Heart left ventricle (tissue), 16 donors: ENCODE results near the gene RIPK1. TPM values are rescaled to one million over a fixed set of nuclear protein-coding genes. Genes with fewer than 3 reads are reported as not detected.
A peak's percentile ranks its signal among the peaks of the same experiment; 100 is the strongest.

Experiments
- ATAC-seq, 4 donors: fragments of 200-7000 bp; cut with Tn5 transposase; one replicate each; pipeline ENCODE4 v1.9.1; 2020 to 2022; ENCODE audit warnings: moderate library complexity in 4 of 4, mild to moderate bottlenecking in 3 of 4, moderate number of reproducible peaks in 1 of 4
- DNase-seq, 5 donors: peaks; one replicate each; pipeline ENCODE4 v3.0.0-alpha.2; 2020
- H3K27ac ChIP-seq, 12 donors: fragments of 200-600 bp; sonication (generic) in 4 of 12; one replicate each; pipeline versions ENCODE4 v1.5.0 to v1.8.0; 2016 to 2022; ENCODE audit warnings: mild to moderate bottlenecking in 2 of 12
- H3K27me3 ChIP-seq, 9 donors: fragments of 200-600 bp; sonication (generic) in 2 of 9; one replicate each; pipeline versions ENCODE4 v1.5.1 to v1.8.0; 2016 to 2022; ENCODE audit warnings: mild to moderate bottlenecking in 3 of 9
- H3K36me3 ChIP-seq, 9 donors: fragments of 200-600 bp; sonication (generic) in 2 of 9; one replicate each; pipeline versions ENCODE4 v1.5.0 to v1.8.0; 2018 to 2022; ENCODE audit warnings: mild to moderate bottlenecking in 2 of 9
- H3K4me1 ChIP-seq, 12 donors: fragments of 200-600 bp; sonication (generic) in 4 of 12; one replicate each; pipeline versions ENCODE4 v1.5.0 to v1.8.0; 2016 to 2022; ENCODE audit warnings: mild to moderate bottlenecking in 3 of 12
- H3K4me3 ChIP-seq, 12 donors: fragments of 200-600 bp; sonication (generic) in 4 of 12; one replicate each; pipeline versions ENCODE4 v1.5.0 to v1.8.0; 2017 to 2022; ENCODE audit warnings: mild to moderate bottlenecking in 9 of 12, moderate library complexity in 4 of 12
- H3K9me3 ChIP-seq, 12 donors: fragments of 200-600 bp; sonication (generic) in 4 of 12; one replicate each; pipeline versions ENCODE4 v1.5.0 to v1.8.0; 2016 to 2022; ENCODE audit warnings: mild to moderate bottlenecking in 1 of 12
- POLR2A ChIP-seq, 2 donors: fragments of 450-650 bp; IDR thresholded peaks; one replicate each; pipeline ENCODE4 v1.6.1; 2017; ENCODE audit warnings: antibody characterized with exemption in 2 of 2, mild to moderate bottlenecking in 2 of 2, moderate library complexity in 2 of 2
- WGBS, 4 donors: extraction: QIAGEN DNeasy Blood & Tissue Kit in 2 of 4; methylation state at CpG; one replicate each; pipeline versions ENCODE4 v1.1.5 to v1.1.7; 2013 to 2018; 5-methylcytosine and 5-hydroxymethylcytosine counted together
- intact Hi-C, 10 donors: fragments of 100-400 bp; cut with DNase I; formaldehyde crosslinking; loops; one replicate each; pipeline versions ENCODE4 v1.11.1 to v1.14.2; 2022
- polyA plus RNA-seq, 2 donors: library from polyadenylated mRNA; stranded (reverse); fragments of 200-250 nt; gene quantifications; one replicate each; pipeline ENCODE4 v1.2.3, GENCODE V29; 2013
- total RNA-seq, 9 donors: library from RNA; depleted of rRNA in 2 of 9; stranded (reverse); fragments of >200 nt in 2 of 9; fragmentation: NEBNext Ultra II Directional in 3 of 9; extraction: Animal tissue kit (Norgen Biotek cat#: 25700) in 3 of 9; gene quantifications; one replicate each; pipeline versions ENCODE4 v1.1.0 to v1.2.4, GENCODE V29; 2016 to 2023
- TF ChIP-seq, protein P1 (sequence below), 12 donors: fragments of 200-600 bp; sonication (generic) in 4 of 12; IDR thresholded peaks; one replicate each; pipeline versions ENCODE4 v1.5.0 to v1.8.0; 2018 to 2022; ENCODE audit warnings: antibody characterized with exemption in 12 of 12, mild to moderate bottlenecking in 5 of 12
- donor health status: ischemic (EF 13 %, LVEDD 7.1; RV severe dilation, severe dysfunction).
- donor health status: healthy with polysubstance abuse.
- donor health status: DM: no; HTN: yes; CAD: no.
- donor health status: DM: no; HTN: no; CAD: no.
- donor health status: ischemic (EF 25% LVEDD 6.9; RV normal size, moderate dysfunction).
- donor health status: ischemic (EF 25% LVEDD 5.7; RV mildly dilated, moderate dysfunction).
- donor health status: healthy.
- donor health status: DM: yes; HTN: yes; CAD: no.
- donor health status: ischemic (EF 35%, LVEDD 5.7; RV mildly dilated, moderate dysfunction).
- donor health status: nonischemic (EF 11% LVEDD 7.7; RV severe dilation, severe dysfunction).
- donor health status: DM: yes; HTN: yes; CAD: no.
- donor health status: PGD.
- donor health status: ischemic (EF 29% LVEDD 5.4; RV normal size, mild dysfunction).
- donor health status: nonischemic (EF 23%, LVEDD 6.1; RV moderate dilation, normal function).

The RIPK1 gene
- total and polyA plus RNA-seq, 11 donors = 5.3 to 16.3 (median 7.1) TPM

DNA sequence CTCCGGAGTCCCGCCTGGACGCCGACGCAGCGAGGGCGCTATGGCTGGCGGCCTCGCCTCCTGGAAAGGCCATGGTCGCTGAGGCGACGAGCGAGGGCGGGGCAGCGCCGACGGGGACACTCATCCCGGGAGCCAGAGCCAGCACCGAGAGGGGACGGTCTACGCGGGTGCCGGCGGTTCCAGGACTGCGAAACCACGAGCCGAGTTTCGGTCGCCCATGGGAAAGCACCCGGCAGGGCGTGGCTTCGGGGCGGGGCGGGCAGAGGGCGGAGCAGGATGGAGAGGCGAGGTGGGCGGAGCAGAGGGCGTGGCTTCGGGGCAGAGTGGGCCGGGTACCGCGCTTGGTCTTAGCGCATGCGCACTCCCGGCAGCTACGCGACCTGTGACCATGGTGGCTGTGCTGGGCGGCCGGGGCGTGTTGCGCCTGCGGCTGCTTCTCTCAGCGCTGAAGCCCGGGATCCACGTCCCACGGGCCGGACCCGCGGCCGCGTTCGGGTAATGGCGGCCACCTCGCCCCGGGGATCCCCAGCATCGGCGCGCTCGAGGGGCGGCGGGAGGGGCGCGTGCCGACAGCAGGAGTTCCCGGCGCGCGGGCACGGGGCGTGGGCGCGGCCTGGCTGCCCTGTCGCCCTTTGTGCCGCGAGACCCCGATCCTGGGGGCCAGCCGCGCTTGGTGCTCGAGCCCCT, 50.2 kb downstream of the RIPK1 start, which contains the start of gene BPHL:
BPHL (plus strand) TSS at position 359 of the 687 bp plus-strand sequence; CDS start at position 389, 30 bp downstream.
- ATAC-seq (peak; percentile 97 to 99 (median 98)), DNase-seq (peak; percentile 98 to 100 (median 98))
- Histone ChIP-seq H3K4me3 (peak within 1 kb of the TSS; percentile 62 to 94 (median 80)), H3K27me3 (no peaks in the 10 kb centered on the region), H3K27ac (peak within 1 kb of the TSS; percentile 77 to 95 (median 92)), H3K36me3 (peaks cover 0 to 25% (median 20%) of the 10 kb centered on the region in 9 donors), H3K4me1 (peaks cover 0 to 18% (median 9%) of the 10 kb centered on the region in 12 donors), H3K9me3 (no peaks in the 10 kb centered on the region)
- 0 to 1% (median 1%) methylated on average over 59 to 89 of the region's 89 CpGs for WGBS, 4 donors
- intact Hi-C loops = no loop called here
- TF ChIP-seq, protein P1, sequence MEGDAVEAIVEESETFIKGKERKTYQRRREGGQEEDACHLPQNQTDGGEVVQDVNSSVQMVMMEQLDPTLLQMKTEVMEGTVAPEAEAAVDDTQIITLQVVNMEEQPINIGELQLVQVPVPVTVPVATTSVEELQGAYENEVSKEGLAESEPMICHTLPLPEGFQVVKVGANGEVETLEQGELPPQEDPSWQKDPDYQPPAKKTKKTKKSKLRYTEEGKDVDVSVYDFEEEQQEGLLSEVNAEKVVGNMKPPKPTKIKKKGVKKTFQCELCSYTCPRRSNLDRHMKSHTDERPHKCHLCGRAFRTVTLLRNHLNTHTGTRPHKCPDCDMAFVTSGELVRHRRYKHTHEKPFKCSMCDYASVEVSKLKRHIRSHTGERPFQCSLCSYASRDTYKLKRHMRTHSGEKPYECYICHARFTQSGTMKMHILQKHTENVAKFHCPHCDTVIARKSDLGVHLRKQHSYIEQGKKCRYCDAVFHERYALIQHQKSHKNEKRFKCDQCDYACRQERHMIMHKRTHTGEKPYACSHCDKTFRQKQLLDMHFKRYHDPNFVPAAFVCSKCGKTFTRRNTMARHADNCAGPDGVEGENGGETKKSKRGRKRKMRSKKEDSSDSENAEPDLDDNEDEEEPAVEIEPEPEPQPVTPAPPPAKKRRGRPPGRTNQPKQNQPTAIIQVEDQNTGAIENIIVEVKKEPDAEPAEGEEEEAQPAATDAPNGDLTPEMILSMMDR (IDR thresholded peaks at IDR 0.05) = peak in 1 of 12 donors; percentile 12
- peak in 1 of 2 donors; percentile 88 for TF ChIP-seq POLR2A (IDR thresholded peaks at IDR 0.05)

DNA sequence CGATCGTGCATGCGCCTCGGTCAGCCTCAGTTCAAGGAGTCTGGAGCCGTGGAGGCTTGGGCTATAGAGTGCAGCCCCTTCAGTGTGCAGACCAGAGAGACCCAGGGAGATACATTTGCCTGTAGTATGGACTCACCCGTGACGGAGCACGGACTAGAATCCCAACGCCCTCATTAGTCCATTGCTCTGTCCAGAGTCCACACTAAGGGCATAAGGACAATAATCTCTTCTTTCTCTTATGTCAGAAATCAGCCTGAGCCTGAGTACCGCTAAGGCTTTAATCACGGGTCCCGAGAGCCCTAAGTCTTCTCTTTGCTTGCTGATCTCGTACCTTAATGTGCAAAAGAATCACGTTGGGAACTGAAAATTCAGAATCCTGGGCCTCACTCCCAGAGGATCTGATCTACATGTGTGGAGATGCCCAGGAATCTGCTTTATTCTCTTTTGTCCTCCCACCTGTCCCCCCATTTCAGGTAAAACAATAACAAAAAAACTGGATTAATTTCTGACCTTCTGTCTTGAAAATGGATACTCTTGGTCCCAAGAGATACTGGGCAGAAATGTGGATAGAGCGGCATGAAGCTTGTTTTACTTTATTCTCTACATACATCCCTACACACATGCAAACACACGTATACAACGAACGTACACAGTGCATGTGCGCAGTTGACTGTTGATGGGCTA, 50.9 kb downstream of the RIPK1 start:
- TF ChIP-seq, protein P1 (IDR thresholded peaks at IDR 0.05) = no peak
- no peak for TF ChIP-seq POLR2A (IDR thresholded peaks at IDR 0.05)
- WGBS, 4 donors = 24 to 25% (median 24%) methylated on average over 19 of the region's 19 CpGs
- Histone ChIP-seq H3K4me1 (peaks cover 0 to 18% (median 9%) of the 10 kb centered on the region in 12 donors), H3K27ac (peak overlapping the region; percentile 77 to 95 (median 92)), H3K27me3 (no peaks in the 10 kb centered on the region), H3K36me3 (peaks cover 0 to 18% (median 13%) of the 10 kb centered on the region in 9 donors), H3K4me3 (peak overlapping the region; percentile 62 to 94 (median 80)), H3K9me3 (no peaks in the 10 kb centered on the region)
- DNase-seq (no peak), ATAC-seq (peak in 2 of 4 donors; percentile 43 to 46)
- intact Hi-C loops = no loop called here

DNA sequence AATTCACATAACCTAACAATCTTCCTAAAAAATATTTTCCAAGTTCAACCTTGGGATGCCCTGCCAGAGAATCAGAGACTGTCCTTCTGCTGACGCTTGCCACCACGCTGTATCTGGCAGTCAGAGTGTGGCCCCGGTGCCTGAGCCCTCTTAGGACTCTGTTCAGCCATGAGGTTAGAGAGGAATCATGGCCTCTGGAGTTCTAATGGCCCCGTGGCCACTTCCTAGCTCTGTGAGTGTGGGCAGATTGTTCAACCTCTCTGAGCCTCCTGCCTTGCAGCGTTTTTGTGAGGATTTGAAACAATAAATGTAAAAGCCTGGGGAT, 52.4 kb downstream of the RIPK1 start:
- Histone ChIP-seq H3K27me3 (no peaks in the 10 kb centered on the region), H3K36me3 (peaks cover 0 to 3% (median 0%) of the 10 kb centered on the region in 9 donors), H3K9me3 (no peaks in the 10 kb centered on the region), H3K4me1 (peaks cover 0 to 18% (median 9%) of the 10 kb centered on the region in 12 donors), H3K4me3 (no peak overlapping the region), H3K27ac (no peak overlapping the region)
- ATAC-seq (no peak), DNase-seq (no peak)
- intact Hi-C loops = loop anchor here in 3 of 10 donors (5.0 to 10.0 kb wide), 2 partner anchors 37 to 614 kb away; partner anchors contain the start of gene TUBB2A (in 1 of the 3)
- TF ChIP-seq, protein P1 (IDR thresholded peaks at IDR 0.05) = no peak
- TF ChIP-seq POLR2A (IDR thresholded peaks at IDR 0.05) = no peak
- 90 to 92% (median 91%) methylated on average over 5 of the region's 5 CpGs for WGBS, 4 donors

DNA sequence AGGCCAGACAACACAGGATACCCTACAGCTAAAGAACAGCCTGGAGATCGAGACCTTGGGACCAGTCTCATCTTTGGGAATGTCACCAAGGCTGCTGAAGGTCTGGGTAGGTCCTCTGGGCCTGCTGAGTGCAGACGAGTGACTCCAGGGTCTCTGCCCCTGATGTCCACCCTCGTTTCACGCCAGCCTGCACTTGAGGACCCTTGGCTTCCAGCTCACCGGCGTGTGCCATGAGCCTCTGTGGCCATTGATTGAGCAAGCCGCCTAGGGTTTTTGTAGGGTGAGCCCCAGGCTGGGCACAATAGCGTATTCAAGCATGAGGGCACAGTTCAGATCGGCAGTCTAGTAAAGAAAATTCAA, 54.5 kb downstream of the RIPK1 start:
- Histone ChIP-seq H3K27ac (no peak overlapping the region), H3K9me3 (no peaks in the 10 kb centered on the region), H3K4me1 (peaks cover 0 to 24% (median 9%) of the 10 kb centered on the region in 12 donors), H3K4me3 (no peak overlapping the region), H3K36me3 (no peaks in the 10 kb centered on the region), H3K27me3 (no peaks in the 10 kb centered on the region)
- intact Hi-C loops = loop anchor here in 3 of 10 donors (5.0 to 10.0 kb wide), 2 partner anchors 34 to 612 kb away; partner anchors contain the start of gene TUBB2A (in 1 of the 3)
- WGBS, 4 donors = 92 to 96% (median 93%) methylated on average over 7 to 9 of the region's 9 CpGs
- DNase-seq (no peak), ATAC-seq (no peak)
- TF ChIP-seq, protein P1 (IDR thresholded peaks at IDR 0.05) = no peak
- no peak for TF ChIP-seq POLR2A (IDR thresholded peaks at IDR 0.05)
